GM19240 (cell line): Measurements from ENCODE around the gene SLC6A13.
"Not testable (repeated sequence)": the region's sequence is repeated elsewhere in the genome, so short reads cannot be mapped to it uniquely, and the experiment has no call there.

ENCODE experiments used
- DNase-seq: peaks from one replicate; pipeline ENCODE4 v3.0.0; 2011; ENCODE audit warnings: low spot score; ENCODE audit not compliant: insufficient read length

SLC6A13 gene

DNA sequence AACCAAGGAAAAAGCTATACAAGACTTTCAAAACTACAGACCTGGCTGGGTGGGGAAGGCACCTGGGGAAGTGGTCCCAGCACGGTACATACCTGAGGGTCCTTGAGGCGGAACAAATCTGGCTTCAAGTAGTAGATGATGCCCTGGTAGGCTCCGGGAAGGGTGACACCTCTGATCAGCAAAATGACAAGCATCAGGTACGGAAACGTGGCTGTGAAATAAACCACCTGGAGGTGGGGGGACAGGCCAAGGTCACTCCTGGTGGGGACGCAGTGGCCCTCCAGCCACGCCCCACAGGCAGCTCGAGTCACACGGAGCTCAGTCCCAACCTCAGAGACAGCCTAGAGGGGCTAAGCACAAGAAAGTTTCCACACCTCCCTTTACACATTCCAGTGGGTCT lies 63.9 kb downstream of the SLC6A13 start:
- DNase-seq, result no peak

GRCh38 chr12:197911-198695 lies 64.5 kb downstream of the SLC6A13 start:
- DNase-seq, result no peak

DNA sequence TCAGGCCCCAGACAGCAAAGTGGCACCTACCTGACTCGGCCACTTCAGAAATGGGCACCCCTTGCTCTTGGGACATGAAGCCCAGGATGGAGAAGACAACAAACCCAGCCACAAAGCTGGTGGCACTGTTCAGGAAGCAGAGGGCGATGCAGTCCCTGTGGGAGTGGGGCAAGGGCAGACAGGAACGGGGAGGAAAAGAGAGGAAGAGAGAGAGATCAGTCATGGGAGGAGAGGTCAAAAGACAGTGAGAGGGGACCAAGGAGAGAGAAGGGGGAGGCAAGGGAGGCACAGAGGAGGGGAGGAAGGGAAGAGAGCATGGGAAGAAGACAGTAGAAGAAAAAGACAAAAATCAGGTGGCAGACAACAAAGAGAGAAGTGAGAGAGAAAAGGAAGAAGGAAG lies 65.3 kb downstream of the SLC6A13 start:
- no peak for DNase-seq

- DNase-seq, result no peak
Observed at GRCh38 chr12:196436-196835, 66.2 kb downstream of the SLC6A13 start.

DNA sequence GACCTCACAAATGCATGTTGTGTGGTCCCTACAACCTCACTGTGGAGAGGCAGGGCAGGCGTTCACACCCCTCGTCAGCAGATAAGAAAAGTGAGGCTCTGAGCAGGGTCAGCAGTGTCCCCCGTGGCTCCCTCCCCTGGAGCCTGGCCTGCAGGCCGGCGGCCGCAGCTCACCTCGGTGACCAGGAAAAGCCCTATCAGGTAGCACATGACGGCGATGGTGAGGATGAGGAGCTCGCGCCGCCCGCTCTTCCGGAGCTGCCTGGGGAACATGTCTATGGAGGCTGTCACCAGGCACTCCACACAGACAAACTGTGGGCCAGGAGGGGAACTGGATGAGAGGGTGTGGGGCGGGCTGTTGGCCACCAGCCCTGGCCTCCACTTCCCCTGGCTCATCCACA lies 66.7 kb downstream of the SLC6A13 start:
- no peak for DNase-seq

- DNase-seq, result no peak
Observed at GRCh38 chr12:195156-195555, 67.5 kb downstream of the SLC6A13 start.

GRCh38 chr12:194276-194675 lies 68.4 kb downstream of the SLC6A13 start:
- DNase-seq, result no peak

DNA sequence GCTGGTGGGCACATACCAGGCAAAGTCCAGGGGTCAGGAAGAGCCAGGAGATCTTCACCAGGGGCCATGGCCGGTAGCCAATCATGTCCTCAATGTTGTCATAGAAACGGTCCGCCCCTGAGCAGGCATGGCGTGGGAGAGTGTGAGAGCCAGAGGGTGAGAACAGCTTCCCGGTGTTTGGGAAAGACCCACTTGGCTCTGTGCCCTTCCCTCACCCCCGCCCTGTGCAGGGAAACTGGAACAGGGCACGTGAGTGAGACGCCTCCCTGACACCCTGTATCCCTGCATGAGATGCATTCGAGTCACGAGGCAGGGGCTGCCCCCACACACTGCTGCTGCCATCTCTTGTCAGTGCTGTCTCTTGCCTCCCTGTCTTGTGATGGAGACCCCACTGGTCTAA lies 69.4 kb downstream of the SLC6A13 start:
- DNase-seq, result no peak

- no peak for DNase-seq
Observed at GRCh38 chr12:191541-191940, 71.1 kb downstream of the SLC6A13 start.

DNA sequence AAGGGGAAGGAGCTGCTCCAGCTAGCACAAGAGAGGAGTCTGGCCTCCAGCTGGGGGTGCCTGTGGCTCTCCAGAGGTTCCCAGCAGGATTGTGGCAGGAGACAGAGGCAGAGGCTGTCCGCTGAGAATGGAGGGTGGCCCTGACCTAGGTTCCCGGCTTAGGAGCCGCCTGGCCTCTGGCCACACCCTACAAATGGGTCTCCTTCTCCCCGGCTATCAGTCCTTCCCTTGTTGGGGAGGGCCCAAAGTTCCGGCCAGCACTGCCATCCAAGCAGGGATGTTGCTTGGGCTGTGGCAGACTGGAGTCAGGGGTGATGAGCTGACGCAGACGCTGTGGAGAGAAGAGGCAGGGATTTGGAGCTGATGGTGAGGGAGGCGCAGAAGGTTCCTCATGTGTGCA lies 71.8 kb downstream of the SLC6A13 start:
- DNase-seq, result no peak

DNA sequence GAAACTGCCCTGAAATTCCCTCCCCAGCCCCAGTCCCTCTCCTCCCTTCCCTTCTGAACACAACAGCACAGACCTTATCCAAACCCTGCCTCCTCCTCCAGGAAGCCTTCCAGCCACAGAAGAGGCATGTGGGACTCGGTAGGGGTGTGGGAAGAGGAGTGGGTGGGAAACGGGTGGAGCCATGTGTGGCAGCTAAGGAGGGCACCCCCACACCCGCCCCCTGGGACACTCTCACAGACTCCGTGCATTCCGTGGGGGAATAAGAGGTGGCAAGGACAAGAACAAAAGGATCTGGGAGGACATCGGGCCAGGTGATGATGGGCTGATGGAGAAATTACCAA lies 73.0 kb downstream of the SLC6A13 start:
- no peak for DNase-seq

DNA sequence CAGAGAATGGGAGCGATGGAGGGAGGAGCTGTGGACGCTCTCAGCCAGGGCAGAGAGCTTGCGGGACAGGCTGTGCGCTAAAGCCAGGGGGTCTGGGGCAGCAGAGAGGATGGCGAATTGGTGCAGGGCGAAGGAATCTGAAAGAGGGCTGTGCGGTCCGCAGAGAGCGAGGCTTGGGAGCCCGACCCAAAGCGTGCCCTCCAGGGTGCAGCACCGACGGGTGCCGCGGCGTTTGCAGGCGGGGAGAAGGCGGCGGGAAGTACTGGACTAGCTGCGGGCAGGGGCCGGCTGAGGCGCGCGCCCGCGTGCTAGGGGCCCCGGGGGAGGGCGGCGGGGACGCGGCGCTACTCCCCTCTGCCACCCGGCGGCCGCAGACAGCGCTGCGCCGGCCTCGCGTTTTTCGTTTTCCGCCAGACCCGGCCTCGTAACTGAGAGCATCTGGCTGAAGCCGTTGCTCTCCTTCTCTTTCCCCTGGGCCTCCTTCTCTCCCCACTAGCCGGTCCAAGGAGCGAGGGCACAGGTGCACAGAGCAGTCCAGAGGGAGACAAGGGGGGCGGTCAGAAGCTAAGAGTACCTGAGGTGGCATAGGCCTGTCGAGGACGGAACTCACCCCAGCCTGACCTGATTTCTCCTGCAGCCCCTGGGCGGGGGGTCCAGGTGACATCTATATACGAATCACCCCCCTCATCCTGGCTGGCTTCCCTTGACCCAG lies 73.6 kb downstream of the SLC6A13 start:
- peak; percentile 39 for DNase-seq

DNA sequence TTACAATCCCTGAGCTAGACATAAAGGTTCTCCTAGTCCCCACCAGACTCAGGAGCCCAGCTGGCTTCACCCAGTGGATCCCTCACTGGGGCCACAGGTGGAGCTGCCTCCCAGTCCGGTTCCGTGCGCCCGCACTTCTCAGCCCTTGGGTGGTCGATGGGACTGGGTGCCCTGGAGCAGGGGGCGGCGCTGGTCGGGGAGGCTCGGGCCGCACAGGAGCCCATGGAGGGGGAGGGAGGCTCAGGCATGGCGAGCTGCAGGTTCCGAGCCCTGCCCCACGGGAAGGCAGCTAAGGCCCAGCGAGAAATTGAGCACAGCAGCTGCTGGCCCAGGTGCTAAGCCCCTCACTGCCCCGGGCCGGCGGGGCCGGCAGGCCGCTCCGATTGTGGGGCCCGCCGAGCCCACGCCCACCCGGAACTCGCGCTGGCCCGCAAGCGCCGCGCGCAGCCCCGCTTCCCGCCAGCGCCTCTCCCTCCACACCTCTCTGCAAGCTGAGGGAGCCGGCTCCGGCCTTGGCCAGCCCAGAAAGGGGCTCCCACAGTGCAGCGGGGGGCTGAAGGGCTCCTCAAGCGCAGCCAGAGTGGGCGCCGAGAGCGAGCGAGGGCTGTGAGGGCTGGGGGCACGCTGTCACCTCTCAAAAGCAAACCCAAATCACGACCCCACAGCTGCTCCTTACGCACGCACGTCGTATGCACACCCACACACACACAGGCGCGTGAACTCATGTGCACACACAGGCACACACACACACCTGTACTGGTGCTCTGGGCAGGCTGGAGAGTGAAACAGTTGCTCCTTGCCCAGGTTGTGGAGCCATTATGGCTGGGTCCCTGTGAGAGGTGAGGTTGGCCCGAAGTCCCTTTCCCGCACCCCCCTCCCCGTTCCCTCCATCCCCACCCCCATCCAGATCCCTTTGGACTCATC lies 74.4 kb downstream of the SLC6A13 start:
- DNase-seq, result not testable (repeated sequence)

GRCh38 chr12:186006-186625 lies 76.5 kb downstream of the SLC6A13 start:
- DNase-seq, result no peak

DNA sequence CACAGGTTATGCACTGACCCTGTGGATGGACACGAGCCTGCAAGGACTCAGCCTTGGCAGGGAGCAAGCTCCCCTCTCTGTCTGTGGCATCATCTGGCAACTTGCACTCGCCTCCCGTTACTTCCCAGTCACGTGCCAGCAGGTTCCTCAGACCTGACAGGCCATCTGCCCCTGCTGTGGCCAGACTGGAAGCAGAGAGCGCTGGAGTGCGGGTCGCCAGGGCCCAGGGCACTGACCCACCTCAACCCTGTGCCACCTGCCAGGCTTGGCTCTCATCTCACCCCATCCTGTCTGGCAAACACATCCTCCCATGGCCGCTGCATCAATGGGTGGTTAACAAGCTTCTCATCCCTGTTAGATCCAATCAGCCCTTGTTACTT lies 77.1 kb downstream of the SLC6A13 start:
- no peak for DNase-seq

- no peak for DNase-seq
Observed at GRCh38 chr12:184811-185575, 77.6 kb downstream of the SLC6A13 start.

DNA sequence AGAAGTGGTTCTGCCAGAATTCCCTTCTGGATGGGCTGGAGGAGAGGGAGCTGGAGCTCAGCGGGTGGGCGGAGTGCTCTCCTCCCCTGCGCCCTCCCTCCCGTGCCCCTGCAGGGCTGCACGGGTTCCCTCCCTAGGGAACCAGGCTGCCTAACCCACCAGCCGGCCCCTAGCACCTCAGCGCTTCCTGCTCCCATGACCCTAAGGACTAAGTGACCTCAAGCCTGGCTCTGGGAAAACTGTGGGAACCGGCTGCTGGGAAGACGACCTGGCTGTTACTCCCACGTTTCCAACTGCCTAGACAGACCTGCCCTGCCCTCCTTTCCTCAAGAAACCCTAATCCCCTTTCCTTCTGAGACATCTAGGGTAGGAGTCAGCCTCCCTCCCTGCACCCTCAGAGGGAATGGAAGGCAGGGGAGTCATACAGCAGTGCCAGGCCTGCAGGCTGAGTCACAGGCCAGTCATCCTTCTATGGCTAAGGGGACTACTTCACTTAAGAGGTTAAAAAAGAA lies 80.2 kb downstream of the SLC6A13 start:
- DNase-seq, result no peak

GRCh38 chr12:181921-182320 lies 80.7 kb downstream of the SLC6A13 start:
- DNase-seq, result no peak

GRCh38 chr12:180445-180844 lies 82.2 kb downstream of the SLC6A13 start:
- DNase-seq, result peak; percentile 28

- no peak for DNase-seq
Observed at GRCh38 chr12:179885-180284, 82.8 kb downstream of the SLC6A13 start.
